Activated CD4-positive, alpha-beta T cell treated with anti-CD3 and anti-CD28 coated beads, Interleukin-2, Interleukin-4, amounts not matched to agents 100 ng/mL and 50 ng/mL, durations not matched to agents 16 hours and 8 hours (primary cell): ENCODE data around the gene NCL.
A peak's percentile ranks its signal among the peaks of the same experiment; 100 is the strongest.
"Not testable (repeated sequence)": the region's sequence is repeated elsewhere in the genome, so short reads cannot be mapped to it uniquely, and the experiment has no call there.

ENCODE experiments used
- DNase-seq: peaks from one replicate; pipeline ENCODE4 v3.0.0-alpha.2; 2020; ENCODE audit warnings: low spot score

NCL gene

GRCh38 chr2:231467613-231468530, 3.6 kb upstream of the NCL start:
- no peak for DNase-seq

GRCh38 chr2:231467016-231467545, 2.8 kb upstream of the NCL start:
- DNase-seq: no peak

- DNase-seq: peak; percentile 99
Measured at GRCh38 chr2:231464576-231465540, 574 bp upstream of the NCL start.

- no peak for DNase-seq
Measured at GRCh38 chr2:231462729-231463465, 1.4 kb downstream of the NCL start.

GRCh38 chr2:231461516-231461971, 2.7 kb downstream of the NCL start:
- no peak for DNase-seq

- not testable (repeated sequence) for DNase-seq
Measured at GRCh38 chr2:231460841-231461240, 3.4 kb downstream of the NCL start.

- no peak for DNase-seq
Measured at GRCh38 chr2:231460073-231460835, 4.0 kb downstream of the NCL start.

GRCh38 chr2:231458368-231458767, 5.9 kb downstream of the NCL start:
- DNase-seq: no peak

GRCh38 chr2:231457101-231457500, 7.2 kb downstream of the NCL start:
- no peak for DNase-seq

- no peak for DNase-seq
Measured at GRCh38 chr2:231456295-231457004, 7.8 kb downstream of the NCL start.

GRCh38 chr2:231455890-231456289, 8.4 kb downstream of the NCL start:
- DNase-seq: no peak

- DNase-seq: no peak
Measured at GRCh38 chr2:231455222-231455621, 9.1 kb downstream of the NCL start.

GRCh38 chr2:231454361-231454791, 9.9 kb downstream of the NCL start:
- no peak for DNase-seq

GRCh38 chr2:231452799-231453508, 11.3 kb downstream of the NCL start:
- DNase-seq: no peak

- no peak for DNase-seq
Measured at GRCh38 chr2:231450548-231450989, 13.7 kb downstream of the NCL start.

GRCh38 chr2:231449503-231450054, 14.7 kb downstream of the NCL start:
- no peak for DNase-seq

- no peak for DNase-seq
Measured at GRCh38 chr2:231436957-231437356, 27.3 kb downstream of the NCL start.

GRCh38 chr2:231433990-231434389, 30.3 kb downstream of the NCL start:
- no peak for DNase-seq

- DNase-seq: no peak
Measured at GRCh38 chr2:231431606-231432005, 32.7 kb downstream of the NCL start.
